Stimulated activated CD4-positive, alpha-beta T cell treated with anti-CD3 and anti-CD28 coated beads, Interleukin-4, amount 100 ng/mL, for 1 hour (primary cell): Measurements from ENCODE around the gene CHIT1.

Experiments used
- DNase-seq: peaks from one replicate; pipeline ENCODE4 v3.0.0-alpha.2; 2020

CHIT1 gene

DNA sequence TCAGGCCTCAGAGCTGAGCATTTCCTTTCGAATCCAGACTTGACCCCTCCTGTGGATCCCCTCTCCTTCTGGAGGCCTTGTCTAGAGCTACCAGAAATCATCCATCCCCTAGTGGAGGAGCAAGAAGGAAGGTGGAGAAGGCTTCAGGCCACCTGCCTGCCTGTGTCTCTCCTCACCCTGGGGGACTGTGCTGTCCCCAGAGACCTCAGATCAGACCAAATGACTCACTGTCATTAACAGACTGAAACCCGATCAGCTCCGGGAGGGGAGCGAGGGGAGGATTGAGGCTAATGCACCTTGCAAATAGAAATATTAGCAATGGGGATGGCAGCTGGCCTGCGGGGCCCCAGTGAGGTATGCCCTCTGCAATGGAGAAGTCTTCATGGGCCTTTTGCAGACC is 55.9 kb downstream of the CHIT1 start:
- no peak for DNase-seq

DNA sequence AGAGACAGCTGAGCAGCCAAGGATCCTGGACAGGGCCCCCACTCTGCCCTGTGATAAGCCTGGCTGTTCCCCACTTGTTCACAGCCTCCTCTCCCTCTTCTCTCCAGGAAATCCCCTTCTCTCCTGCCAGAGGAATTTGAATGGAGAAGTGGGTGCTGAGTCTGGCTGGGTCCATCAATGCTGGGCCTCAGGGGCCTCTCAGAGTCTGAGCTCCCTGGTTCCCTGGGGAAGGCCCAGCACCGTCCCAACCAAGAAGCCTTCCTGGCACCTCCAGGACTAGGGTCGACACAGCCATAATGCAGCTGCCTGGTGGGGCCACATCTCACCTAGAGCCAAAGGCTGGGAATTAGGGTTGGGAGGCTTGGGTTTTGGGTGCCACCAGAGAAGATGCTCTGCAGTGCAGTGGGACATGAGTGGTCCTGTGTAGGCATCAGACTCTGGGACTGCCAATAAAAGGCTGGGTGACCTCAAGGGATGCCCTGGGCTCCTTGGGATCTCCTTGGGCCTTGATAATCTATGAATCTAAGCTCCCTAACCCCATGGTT is 56.4 kb downstream of the CHIT1 start:
- DNase-seq = no peak

DNA sequence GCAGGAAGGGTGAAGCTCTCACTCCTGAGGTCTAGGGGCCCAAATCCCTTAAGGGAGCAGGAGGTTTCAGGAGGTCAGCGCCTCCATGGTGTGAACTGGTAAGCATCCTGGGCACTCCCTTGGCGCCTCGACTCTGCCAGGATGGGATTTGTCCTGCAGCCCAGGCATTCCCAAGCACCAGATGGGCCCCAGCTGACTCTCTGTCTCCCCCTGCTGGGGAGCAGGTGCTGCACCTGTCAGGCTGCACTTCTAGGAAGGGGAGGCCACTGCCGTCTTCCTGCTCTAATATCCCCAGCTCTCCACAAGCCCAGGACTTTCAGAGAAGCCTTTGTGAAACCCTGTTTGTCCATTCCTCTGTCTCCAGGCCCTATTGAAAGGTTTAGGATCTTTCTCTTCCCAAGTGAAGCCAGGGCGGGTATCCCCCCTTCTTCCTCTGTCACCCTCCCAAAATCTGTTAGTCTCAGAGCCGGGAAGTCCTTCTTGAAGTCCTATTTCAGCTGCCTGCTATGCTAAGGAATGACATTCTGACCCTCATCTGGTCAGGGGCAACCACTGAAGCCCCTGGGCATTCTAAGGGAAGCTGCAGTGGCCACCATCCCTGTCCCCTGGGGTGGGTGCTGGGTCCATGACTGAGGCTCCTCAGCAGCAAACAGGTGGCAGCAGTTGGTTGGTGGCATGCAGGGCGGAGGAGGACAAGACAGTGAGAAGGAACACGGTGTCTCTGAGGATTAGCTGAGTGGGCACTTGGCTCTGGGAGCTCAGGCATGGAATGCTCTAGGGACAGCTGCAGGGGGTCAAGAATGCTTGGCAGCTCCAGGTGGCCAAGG is 57.1 kb downstream of the CHIT1 start:
- peak; percentile 47 for DNase-seq

DNA sequence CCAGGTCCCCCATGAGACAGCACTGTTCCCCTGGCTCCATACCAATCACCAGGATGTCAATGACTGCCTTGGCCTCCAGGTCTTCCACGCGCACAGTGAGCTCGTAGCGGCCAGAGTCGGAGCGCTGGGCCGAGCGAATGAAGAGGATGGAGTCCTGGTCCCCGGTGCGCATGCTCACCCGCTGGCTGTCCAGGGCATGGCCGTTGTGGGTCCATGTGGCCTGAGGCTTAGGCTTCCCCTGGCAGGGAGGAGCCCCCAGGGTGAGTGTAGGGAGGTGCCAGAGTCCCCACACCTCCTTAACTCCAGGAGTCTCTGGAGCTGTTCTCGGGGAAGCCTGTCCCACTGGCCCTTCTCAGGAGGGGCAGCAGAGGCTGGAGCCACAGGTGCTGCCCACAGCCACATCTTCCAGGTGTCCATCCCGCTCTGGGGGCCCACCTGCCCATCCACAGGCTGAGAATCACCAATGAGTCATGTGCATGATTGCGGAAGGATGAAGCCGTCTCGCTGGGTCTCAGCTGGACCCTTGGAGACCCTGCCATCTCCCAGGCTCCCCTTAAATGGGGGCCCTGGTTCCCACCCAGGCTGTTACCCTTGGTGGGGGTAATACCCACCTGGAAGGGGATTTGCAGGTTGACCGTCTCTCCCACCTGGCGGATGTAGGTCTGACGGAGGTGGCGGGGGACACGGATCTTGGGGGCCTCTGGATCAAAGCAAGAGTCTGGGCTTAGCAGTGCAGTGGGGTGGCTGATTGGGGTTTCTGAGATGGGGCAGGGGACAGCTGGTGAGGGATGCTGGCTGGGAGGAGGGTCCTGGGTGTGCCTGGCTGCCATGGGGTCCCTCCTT is 57.9 kb downstream of the CHIT1 start:
- DNase-seq = no peak

DNA sequence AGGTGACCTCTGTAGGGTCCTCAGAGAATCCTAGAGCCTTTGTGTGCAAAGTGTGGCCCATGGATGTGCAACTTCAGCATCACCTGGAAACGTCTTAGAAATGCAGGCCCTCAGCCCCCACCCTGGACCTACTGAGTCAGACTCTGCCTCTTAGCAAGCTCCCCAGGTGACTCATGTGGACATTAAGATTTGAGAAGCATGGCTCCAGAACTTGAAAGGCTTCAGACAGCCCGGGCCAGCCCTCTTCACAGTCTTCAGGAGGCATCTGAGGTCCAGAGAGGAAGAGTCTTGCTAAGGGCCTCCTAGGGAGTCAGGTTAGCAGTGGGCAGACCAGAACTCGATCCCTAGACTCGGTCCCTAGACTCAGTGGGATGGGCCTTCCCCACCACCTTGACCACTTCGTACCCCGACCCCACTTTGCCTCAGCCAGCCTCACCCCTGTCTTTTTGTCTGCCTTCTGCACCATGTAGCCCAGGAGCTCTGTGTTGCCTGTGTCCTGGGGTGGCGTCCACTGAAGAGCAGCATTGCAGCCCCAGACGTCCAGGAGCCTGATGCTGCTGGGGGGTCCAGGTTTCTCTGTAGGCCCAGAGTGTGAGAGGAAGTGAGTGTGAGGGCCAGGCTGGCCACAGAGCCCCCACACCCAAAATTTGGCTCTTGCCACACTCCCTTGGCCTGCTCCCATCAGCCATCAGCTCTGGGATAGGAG is 58.7 kb downstream of the CHIT1 start:
- DNase-seq = no peak

DNA sequence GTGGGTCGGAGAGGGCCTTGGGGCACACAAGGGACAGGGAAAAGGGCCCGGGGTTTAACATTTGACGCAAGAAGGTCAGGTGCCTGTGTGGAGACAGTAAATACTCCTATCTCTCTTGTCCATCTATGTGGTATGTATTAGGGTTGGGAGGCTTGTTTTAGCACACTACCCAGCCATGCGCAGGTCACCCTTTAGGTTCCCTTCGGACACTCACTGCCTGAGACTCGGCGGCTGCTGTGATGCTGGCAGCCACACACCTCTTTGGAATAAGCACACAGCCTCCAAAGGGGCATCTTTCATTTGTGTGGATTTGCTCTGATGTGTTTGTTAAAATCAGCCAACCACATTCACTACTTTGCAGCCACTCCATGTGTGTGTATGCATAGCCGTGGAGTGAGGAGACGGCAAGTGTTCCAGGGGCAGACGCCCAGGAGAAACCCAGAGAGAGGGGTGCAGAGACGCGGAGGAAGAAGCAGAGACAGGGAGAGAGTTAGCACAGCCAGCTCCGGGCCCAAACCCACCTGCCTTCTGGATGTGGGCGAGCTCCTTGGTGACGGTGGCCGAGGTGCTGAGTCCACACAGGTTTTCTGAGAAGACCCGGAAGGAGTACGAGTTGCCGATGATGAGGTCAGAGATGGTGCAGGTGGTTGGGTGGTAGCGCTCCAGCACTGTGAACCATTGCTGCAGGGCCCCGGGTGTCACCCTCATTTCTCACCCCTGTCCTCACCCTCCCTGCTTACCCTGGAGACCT is 59.5 kb downstream of the CHIT1 start:
- no peak for DNase-seq

DNA sequence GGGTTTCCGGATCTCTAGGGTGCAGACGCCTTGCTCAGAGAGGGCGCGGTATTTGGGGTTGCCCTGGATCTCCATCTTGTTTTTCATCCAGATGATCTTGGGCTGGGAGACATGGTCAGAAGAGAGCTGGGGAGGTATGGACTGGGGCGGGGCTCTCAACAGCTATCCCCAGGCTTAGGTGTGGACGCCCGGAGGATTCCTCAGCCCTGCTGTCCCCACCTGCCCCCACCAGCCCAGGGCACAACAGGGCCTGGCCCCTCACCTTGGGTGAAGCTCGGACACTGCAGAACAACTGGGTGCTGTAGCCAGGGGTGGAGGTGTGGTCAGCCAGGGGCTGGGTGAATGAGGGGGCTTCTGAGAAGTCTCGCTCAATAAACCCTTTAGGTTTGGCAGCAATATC is 60.5 kb downstream of the CHIT1 start:
- DNase-seq = no peak

DNA sequence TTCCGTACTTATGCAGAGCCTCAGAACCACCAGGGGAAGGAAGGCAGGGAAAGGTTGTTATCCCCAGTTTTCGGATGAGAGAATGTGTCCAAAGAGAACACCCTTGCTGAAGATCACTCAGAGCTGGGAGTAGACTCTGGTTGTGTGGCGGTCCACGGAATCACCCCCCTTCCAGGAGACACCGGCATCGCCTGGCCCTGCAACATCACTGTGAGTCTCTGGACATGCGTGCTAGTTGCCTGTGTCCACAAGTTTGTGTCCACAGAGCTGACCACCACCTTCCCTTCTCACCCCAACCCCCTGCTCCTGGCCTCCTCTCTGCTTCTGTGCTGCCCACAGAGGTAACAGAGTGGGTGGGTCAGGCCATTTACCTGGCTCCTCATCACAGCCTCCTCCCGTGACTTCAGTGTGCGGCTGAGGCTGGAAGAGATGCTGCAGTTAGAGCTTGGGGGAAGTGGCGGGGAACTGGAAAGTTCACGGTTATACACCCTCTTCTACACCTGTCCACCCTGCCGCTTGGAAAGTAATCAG is 61.2 kb downstream of the CHIT1 start:
- DNase-seq = no peak

DNA sequence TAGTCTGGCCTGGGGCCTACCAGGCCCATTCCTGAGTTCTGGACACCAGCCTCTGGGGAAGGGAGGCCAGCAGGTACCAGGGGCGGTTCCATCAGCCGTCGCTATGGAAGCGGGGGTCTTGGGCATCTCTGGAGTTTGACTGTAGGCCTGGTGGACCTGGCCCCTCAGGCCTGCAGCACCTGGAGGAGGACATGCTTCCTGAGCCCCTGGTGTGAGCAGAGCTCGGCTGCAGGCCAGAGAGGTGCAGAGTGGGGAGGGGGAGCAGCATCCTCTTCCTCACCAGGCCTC is 61.6 kb downstream of the CHIT1 start:
- DNase-seq = no peak

DNA sequence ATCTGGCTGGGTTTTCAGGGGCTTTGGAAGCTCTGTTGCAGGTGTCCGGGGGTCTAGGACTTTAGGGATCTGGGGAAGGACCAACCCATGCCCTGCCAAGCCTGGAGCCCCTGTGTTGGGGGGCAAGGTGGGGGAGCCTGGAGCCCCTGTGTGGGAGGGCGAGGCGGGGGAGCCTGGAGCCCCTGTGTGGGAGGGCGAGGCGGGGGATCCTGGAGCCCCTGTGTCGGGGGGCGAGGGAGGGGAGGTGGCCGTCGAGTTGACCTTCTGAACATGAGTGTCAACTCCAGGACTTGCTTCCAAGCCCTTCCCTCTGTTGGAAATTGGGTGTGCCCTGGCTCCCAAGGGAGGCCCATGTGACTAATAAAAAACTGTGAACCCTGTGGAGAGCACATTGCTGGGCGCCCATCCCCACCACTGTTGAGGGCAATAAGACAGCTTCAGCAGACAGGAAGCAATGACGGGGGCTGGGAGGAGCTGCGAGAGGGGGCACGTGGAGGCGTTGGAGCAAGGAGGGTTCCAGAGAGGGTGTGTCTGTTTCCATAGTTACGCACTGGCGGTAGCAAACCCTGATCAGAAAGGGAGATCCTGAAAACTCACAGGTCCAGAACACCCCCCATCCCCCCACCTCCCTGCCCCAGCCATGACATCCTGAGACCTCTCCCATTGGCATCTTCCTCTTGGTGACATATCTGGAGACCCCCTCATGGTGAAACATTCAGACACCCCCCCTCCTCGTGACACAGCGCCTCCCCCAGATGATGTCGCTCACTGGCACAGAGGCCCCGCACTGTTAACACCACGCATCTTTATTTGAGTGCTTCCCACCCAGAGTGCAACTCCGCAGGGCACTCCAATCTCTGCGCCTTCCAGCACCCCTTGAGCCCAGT is 62.2 kb downstream of the CHIT1 start:
- DNase-seq = no peak

DNA sequence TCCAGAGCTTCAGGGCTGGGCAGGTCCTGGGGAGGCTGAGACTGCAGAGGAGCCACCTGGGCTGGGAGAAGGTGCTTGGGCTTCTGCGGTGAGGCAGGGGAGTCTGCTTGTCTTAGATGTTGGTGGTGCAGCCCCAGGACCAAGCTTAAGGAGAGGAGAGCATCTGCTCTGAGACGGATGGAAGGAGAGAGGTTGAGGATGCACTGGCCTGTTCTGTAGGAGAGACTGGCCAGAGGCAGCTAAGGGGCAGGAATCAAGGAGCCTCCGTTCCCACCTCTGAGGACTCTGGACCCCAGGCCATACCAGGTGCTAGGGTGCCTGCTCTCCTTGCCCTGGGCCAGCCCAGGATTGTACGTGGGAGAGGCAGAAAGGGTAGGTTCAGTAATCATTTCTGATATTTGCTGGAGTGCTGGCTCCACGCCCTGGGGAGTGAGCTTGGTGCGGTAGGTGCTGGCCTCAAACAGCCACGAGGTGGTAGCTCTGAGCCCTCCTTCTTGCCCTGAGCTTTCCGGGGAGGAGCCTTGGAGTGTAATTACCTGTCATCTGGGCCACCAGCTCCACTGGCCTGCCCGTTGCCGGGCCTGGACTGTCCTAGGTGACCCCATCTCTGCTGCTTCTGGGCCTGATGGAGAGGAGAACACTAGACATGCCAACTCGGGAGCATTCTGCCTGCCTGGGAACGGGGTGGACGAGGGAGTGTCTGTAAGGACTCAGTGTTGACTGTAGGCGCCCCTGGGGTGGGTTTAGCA is 63.1 kb downstream of the CHIT1 start:
- no peak for DNase-seq
